NT2/D1 (cell line): ENCODE measurements around the gene CANX.

Source experiments
- SUZ12 ChIP-seq: IDR thresholded peaks from 2 replicates; pipeline ENCODE4 v1.6.1; 2011; ENCODE audit not compliant: insufficient read length, insufficient read depth; ENCODE audit errors: extremely low read depth
- YY1 ChIP-seq: IDR thresholded peaks from 2 replicates; pipeline ENCODE4 v1.6.1; 2011; ENCODE audit not compliant: insufficient read length, insufficient read depth
- ZNF274 ChIP-seq: IDR thresholded peaks from 2 replicates; pipeline ENCODE4 v1.6.1; 2011; ENCODE audit warnings: mild to moderate bottlenecking, low read depth, low read length

DNA sequence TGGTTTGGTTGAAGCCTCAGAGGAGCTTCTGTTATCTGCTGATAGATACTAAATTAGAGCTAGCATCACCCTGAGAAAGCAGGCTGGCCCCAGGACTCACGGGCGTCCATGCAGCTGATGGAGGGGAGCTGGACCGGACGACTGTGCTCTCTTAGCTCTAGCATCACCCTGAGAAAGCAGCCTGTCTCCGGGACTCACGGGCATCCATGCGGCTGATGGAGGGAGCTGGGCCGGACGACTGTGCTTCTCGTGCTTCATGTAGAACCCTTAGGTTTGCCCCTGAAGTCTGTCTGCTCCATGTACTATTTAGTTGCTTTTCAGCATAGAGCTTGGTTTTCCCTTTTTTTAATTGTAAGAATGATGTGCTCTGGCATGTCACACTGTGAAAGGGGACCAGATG is 78.7 kb downstream of the CANX start:
- TF ChIP-seq ZNF274 = no peak
- TF ChIP-seq YY1 = no peak
- no peak for TF ChIP-seq SUZ12
